ENCODE measurements around the gene ADAM19. TPM values are rescaled to one million over a fixed set of nuclear protein-coding genes. Genes with fewer than 3 reads are reported as not detected.

ADAM19 gene
- polyA plus RNA-seq, 1 of the 3 experiments (the other 2 are of a cell fraction) = 46.9 TPM

GRCh38 chr5:157486221-157486681 lies 89.3 kb downstream of the ADAM19 start:
- TF ChIP-seq TAF1 (IDR thresholded peaks at IDR 0.05; ENCODE audit: borderline replicate concordance, low read depth, low read length) = no peak
- TF ChIP-seq NRF1 (IDR thresholded peaks at IDR 0.05; ENCODE audit: low read depth, low read length) = no peak
- TF ChIP-seq POLR2AphosphoS5 (IDR thresholded peaks at IDR 0.05; ENCODE audit: low read depth, low read length) = no peak
- no peak for TF ChIP-seq RAD21 (IDR thresholded peaks at IDR 0.05; ENCODE audit: low read length)
- no peak for TF ChIP-seq REST (IDR thresholded peaks at IDR 0.05; ENCODE audit: low read depth, low read length)
- no peak for TF ChIP-seq RFX5 (IDR thresholded peaks at IDR 0.05; ENCODE audit: low read length)
- TF ChIP-seq FOXM1 (IDR thresholded peaks at IDR 0.05; ENCODE audit: low read depth) = no peak
- TF ChIP-seq MXI1 (IDR thresholded peaks at IDR 0.05; ENCODE audit: low read depth, low read length) = no peak
- no peak for TF ChIP-seq EP300 (IDR thresholded peaks at IDR 0.05; ENCODE audit: borderline replicate concordance in 1 of 2, low read depth in 1 of 2, low read length in 1 of 2)

GRCh38 chr5:157485811-157486210 lies 89.8 kb downstream of the ADAM19 start:
- Histone ChIP-seq H4K20me1 (ENCODE audit: insufficient read depth) (peaks cover 6% of the 10 kb centered on the region; the same call in 1 of the 2 replicates), H3K9me2 (no peaks in the 10 kb centered on the region), H3K79me2 (ENCODE audit: insufficient read depth) (peaks cover 24% of the 10 kb centered on the region; the same call in 1 of the 2 replicates), H3K9ac (no peak overlapping the region), H3K4me2 (no peak overlapping the region), H3K9me3 (no peaks in the 10 kb centered on the region), H3K4me1 (ENCODE audit: control insufficient read depth in 1 of 2, insufficient read depth in 2 of 2, low read depth in 1 of 2, low read length in 1 of 2) (no peaks in the 10 kb centered on the region), H3K36me3 (replicated peaks in 1 of 2; ENCODE audit: control insufficient read depth in 1 of 2, insufficient read depth in 2 of 2, low read length in 1 of 2) (peaks cover 51 to 79% of the 10 kb centered on the region in 2 experiments), H3K27me3 (ENCODE audit: insufficient read depth) (no peaks in the 10 kb centered on the region), H2AFZ (ENCODE audit: low read depth) (no peak overlapping the region), H3K27ac (ENCODE audit: low read depth in 2 of 2, low read length in 1 of 2) (no peak overlapping the region), H3K4me3 (ENCODE audit: low read depth in 2 of 2, low read length in 1 of 2) (no peak overlapping the region), H3F3A (replicated peaks; ENCODE audit: insufficient read depth) (peaks cover 38% of the 10 kb centered on the region)
- no peak for TF ChIP-seq REST (IDR thresholded peaks at IDR 0.05; ENCODE audit: low read depth, low read length)
- POLR2A ChIA-PET = no interaction called here
- WGBS (ENCODE audit: low lambda C conversion rate) = 98% methylated on average over 3 of the region's 3 CpGs
- no peak for DNase-seq
- CTCF ChIA-PET = interaction anchor here (1.0 to 2.2 kb wide), 5 partner anchors 9 to 233 kb away, joined by 3 to 14 read pairs (median 3); no protein-coding TSS in a partner anchor

More at GRCh38 chr5:157486221-157486681, 89.3 kb downstream of the ADAM19 start:
- Histone ChIP-seq H3K4me2 (no peak overlapping the region), H3K27ac (ENCODE audit: low read depth in 2 of 2, low read length in 1 of 2) (no peak overlapping the region), H3K36me3 (replicated peaks in 1 of 2; ENCODE audit: control insufficient read depth in 1 of 2, insufficient read depth in 2 of 2, low read length in 1 of 2) (peaks cover 50 to 81% of the 10 kb centered on the region in 2 experiments), H3K9me3 (no peaks in the 10 kb centered on the region), H2AFZ (ENCODE audit: low read depth) (no peak overlapping the region), H3K79me2 (ENCODE audit: insufficient read depth) (peaks cover 21% of the 10 kb centered on the region; the same call in 1 of the 2 replicates), H3K27me3 (ENCODE audit: insufficient read depth) (no peaks in the 10 kb centered on the region), H3K9me2 (no peaks in the 10 kb centered on the region), H3F3A (replicated peaks; ENCODE audit: insufficient read depth) (peaks cover 38% of the 10 kb centered on the region), H3K9ac (no peak overlapping the region), H3K4me3 (ENCODE audit: low read depth in 2 of 2, low read length in 1 of 2) (no peak overlapping the region), H3K4me1 (ENCODE audit: control insufficient read depth in 1 of 2, insufficient read depth in 2 of 2, low read depth in 1 of 2, low read length in 1 of 2) (no peaks in the 10 kb centered on the region), H4K20me1 (ENCODE audit: insufficient read depth) (peaks cover 6% of the 10 kb centered on the region; the same call in 1 of the 2 replicates)
- ChIA-PET CTCF (interaction anchor here (1.3 to 2.2 kb wide), 3 partner anchors 10 to 232 kb away, joined by 3 to 14 read pairs (median 11); no protein-coding TSS in a partner anchor), POLR2A (no interaction called here)
- DNase-seq = no peak
- 100% methylated on average over 4 of the region's 8 CpGs for WGBS (ENCODE audit: low lambda C conversion rate)

All from SK-N-SH (cell line).